Ovary (tissue), 3 donors: ENCODE data around the gene MRNIP.

Source experiments
- CTCF ChIP-seq, 3 donors: fragments of 450-650 bp in 2 of 3; fragments of 200-600 bp in 1 of 3; IDR thresholded peaks; one replicate each; pipeline versions ENCODE4 v1.5.1 to v1.8.0; 2016 to 2022; ENCODE audit warnings: antibody characterized with exemption in 3 of 3, mild to moderate bottlenecking in 1 of 3
- POLR2A ChIP-seq: fragments of 450-650 bp; IDR thresholded peaks from one replicate; pipeline ENCODE4 v1.6.1; 2017; ENCODE audit warnings: antibody characterized with exemption, mild to moderate bottlenecking, moderate library complexity
- donor health status: DM: no; HTN: no; CAD: no.

- no peak for TF ChIP-seq CTCF (IDR thresholded peaks at IDR 0.05)
- no peak for TF ChIP-seq POLR2A
These were observed 17.4 kb upstream of the MRNIP start for GRCh38 chr5:179875741-179876609.
